Activated CD8-positive, alpha-beta memory T cell treated with anti-CD3 and anti-CD28 coated beads, Interleukin-2, amount 50 U/mL, for 1 hour (primary cell): ENCODE data around the gene DNM1L.

ENCODE experiments used
- DNase-seq: peaks from one replicate; pipeline ENCODE4 v3.0.0-alpha.2; 2020; ENCODE audit errors: extremely low read depth

Gene DNM1L

DNA sequence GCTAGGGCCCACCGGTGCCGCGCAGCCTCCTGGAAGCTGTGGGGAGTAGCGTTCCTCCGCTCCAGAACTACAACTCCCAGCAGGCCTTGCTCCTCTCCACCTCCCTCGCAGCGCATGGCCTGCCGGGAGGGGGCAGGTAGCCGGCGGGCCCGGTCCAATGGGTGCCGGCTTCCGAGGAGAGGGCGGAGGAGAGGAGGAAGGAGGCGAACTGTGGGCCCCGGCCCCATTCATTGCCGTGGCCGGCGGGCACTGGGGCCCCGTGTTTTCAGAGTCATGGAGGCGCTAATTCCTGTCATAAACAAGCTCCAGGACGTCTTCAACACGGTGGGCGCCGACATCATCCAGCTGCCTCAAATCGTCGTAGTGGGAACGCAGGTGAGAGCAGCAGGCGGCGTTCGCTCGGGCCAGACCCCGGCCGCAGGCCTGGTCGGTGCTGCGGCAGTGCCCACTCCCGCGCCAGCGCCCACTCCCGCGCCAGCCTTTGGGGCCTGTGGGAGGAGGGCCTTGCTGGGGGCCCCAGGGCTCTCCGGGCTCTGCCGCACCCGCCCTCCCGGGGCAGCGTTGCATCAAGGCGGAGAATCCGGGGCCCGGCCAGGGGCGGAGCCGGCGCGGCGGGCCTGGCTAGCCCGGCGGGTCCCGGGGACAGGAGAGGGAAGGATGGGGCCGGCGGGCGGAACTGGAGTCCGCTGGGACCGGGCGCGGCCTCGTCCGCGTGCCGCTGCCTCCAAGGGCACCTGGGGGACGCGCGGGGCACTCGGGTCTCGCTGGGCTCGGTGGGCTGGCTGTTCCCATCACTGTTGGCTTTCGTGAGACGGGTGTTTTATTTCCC lies at the start of gene DNM1L:
Gene DNM1L (plus strand): TSS at position 211 of the 829 bp plus-strand sequence. CDS start 63 bp downstream, at position 274.
- peak; percentile 77 for DNase-seq

DNA sequence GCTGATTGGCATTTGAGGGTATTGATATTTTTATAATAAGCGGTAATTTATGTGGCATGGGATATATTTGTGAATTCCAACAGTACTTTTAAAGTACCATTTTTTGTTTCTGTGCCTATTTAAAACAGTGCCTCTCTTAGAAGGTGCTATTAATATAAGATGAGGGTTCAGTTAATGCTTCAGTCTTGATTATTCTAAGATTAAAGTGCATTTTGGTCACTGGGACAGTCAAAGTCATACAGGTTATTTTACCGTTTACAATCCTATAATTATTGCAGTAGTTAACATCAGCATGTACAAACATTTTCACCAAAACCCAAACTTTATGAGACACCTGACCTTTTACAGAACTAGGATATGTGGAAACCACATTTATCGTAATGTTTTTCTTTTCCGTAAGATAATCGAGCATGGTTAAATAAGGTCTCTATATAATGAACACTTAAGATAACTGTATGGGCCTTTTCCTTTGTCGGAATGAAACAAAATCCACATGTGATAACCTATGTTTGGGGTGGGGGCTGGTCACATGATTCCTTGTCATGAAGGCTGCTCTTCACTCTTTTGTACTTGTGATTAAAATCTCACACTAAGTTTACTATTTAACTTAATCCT lies 37.7 kb upstream of the DNM1L start:
- DNase-seq = no peak

DNA sequence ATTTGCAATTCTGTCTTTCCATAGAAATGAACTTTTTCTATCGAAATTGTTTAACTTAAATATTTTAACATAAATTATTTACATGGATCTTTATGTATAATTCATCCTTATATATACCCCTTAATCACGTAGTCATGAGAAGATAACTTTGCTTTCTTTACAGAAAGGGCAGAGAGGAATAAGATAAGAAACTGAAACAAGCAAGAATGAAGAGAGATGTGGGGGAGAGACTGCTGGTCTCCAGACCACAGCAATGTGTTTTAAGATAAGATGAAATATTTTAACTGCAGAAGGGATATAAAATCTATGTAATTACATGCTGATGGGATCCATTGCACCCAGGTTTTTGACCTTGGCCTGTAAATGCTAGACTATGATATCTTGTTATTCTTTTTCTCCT lies 34.7 kb upstream of the DNM1L start:
- no peak for DNase-seq

DNA sequence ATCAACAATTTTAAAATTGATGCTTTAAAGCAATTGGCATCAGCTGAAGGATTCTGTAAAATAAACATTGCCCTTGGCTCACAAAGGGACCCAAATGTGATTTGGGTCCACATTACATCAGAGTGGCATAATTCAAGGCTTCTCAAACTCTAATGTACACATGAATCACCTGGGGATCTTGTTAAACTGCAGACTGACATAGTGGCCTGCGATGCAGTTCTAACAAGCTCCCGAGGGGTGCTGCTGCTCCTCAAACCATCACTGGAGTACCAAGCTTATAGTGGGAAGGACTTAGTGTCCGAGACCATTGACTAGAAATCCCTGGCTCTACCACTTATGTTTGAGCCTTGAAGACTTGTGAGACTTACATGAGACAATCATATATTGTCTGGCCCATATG lies 31.8 kb upstream of the DNM1L start:
- no peak for DNase-seq

DNA sequence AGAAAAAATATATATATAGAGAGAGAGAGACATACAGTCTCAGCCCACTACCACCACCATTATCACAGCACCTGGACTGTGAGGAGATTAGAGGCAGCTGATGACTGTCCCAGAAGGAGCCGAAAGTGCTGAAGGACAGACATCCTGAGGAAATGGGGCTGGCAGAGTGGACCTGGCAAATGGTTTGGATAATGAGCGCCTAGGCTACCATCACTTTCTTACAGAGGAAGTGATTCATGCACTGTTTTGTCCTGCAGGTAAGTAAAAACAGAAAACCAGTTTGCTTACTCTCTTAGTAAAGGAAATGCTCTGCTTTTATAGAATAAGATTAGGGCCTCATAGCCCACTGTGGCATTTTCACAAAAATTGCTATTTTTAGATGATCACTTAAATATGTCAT lies 28.6 kb upstream of the DNM1L start:
- no peak for DNase-seq

DNA sequence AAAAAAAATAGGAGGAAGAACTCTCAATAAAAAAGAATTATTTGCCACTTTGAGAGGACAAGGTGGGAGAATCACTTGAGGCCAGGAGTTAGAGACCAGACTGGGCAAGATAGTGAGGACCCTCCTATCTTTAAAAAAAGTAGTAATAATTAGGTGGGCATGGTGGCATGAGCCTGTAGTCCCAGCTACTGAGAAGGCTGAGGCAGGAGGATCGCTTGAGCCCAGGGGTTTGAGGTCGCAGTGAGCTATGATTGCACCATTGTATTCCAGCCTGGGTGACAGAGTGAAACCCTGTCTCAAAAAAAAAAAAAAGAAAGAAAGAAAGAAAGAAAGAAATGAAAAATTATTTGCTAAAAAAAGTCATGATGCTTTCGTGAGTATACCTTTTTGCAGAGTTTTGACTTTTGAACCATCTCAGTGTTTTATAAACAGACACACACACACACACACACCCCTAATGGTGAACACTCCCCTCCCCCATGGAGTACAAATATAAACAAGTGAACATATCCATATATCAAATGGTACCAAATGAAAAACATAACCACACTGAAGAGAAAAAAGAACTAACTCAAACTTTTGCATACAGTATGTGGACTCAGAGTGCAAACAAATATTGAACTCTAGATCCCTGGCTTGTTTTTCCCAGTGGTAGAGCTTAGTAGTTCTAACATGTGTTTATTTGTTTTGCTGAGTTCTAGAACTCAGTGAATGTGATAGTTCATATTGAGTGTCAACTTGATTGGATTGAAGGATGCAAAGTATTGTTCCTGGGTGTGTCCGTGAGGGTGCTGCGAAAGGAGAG lies 27.7 kb upstream of the DNM1L start:
- DNase-seq = no peak

DNA sequence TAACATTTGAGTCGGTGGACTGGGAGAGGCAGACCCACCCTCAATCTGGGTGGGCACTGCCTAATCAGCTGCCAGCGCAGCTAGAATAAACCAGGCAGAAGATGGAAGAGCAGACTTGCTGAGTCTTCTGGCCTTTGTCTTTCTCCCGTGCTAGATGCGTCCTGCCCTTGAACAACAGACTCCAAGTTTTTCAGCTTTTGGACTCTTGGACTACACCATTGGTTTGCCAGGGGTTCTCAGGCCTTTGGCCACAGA lies 27.2 kb upstream of the DNM1L start:
- no peak for DNase-seq

DNA sequence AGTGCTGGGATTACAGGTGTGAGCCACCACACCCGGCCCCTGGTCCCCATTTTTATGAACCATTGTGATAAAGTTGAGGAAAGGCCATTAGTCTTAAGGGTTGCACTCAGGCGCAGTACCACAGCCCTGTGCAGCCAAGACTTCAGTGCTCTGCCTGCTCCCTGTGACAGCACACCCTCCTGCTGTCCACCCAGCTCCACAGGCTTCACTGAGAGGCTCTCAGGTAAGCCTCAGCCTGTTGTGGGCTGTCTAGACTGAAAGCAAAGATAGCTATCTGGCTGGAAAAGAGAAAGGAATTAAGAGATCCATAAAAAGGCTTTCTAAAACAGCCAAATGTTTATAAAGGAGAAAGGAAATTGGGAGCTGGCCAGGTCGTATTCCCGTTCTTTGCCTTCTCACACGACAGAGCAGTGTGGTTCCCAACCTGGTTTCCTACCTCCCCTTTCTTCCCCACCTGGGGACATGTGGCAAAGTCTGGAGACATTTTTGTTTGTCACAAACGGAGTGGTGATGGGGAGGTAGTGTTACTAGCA lies 19.1 kb upstream of the DNM1L start:
- DNase-seq = no peak

DNA sequence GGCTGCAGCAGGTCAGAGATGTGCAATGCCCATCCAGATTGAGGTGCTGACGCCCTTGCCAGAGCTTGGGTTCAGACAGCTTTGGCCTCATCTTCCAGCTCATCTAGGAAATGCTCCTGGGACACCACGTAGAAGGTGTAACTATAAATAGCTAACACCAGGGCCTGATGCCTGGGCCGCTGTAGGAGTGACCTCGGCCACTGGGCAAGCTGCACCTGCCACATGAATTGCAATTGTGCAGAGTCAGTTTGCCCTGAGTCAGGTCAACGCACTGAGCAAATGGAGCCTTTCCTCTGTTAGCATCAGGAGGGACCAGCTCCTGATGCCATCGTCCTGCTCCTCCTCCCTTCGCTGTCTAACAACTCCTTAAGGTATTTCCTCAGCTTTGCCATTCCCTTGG lies 17.4 kb upstream of the DNM1L start:
- no peak for DNase-seq

DNA sequence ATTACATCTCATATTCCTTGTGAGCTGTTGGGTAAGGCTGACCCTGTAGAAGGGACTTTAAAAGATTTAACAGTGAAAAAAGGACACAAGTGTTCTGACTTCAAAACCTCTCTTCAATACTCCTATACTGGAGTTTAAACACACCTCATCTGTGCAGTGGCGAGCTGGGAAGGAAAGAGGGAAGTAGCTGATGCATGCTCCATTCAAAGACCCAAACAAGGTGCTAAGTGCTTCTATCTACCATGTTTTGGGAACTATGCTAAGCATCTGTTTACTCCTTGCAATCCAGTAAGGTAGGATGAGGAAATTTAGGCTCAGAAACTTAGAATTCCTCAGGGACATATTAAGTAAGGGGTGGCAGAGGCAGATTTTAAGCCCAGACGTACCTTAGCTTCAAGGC lies 16.4 kb upstream of the DNM1L start:
- DNase-seq = no peak

DNA sequence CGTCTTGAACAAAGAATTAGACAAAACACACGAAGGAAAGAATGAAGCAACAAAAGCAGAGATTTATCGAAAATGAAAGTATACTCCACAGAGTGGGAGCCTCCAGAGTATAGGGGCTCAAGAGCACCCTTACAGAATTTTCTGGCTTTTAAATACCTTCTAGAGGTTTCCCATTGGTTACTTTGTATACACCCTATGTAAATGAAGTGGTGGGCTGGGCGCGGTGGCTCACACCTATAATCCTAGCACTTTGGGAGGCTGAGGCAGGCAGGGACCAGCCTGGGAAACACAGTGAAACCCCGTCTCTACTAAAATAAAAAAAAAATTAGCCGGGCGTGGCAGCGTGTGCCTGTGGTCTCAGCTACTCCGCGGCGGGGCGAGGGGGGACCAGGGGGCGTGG lies 13.1 kb upstream of the DNM1L start:
- DNase-seq = no peak

DNA sequence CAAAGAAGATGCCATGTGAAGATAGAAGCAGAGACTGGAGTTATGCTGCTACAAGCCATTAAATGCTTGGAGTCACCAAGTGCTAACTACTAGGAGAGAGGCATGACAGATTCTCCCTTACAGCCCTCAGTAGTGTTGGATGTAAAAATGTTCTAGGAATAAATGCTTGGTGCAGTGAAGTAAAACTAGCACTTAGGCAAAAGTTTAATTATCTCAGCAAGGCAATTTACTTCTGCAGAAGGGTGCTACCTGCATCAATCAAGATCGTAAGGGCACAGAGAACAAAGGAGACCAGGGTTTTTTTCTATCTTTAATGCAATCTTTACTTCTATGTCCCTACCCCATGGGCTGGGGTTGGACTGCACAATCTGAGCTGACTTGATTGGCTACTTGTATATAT lies 9.5 kb upstream of the DNM1L start:
- DNase-seq = no peak

DNA sequence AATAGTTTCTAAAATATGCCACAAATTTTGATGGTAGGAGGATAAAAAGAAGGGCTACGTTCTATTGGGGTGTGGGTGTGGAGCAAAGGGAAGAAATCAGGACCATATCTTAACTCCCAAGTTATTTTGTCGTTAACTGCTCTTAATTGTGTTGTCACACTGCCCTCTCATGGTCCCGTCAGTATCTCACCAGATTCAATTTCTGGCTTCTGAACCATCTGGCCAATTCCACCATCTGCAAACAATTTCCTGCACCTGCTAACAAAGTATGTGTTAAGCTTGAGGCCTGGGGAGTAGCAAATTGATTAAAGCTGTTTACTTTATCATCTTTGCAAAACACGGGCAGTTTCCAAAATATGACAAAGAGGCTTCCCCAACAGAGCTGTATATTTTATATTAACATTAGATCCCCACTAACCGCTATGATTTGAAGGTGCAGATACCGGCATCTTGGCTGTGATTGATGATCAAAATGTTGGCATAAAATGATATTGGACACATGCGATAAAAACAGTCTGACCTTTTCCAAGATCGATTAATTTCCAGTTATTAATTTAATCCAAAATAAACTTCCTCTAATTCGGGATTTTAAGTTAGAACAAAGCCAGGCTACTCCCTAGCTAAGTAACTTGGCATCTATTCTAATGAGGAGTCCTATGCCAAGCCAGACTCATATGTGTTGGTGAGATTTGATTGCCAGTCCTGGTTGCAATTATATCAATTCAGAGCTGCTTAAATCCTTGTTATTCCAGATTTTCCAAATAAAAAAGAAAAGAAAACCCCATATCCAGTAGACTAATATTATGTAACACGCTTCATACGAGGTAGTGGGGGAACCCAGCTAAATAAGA lies 6.9 kb upstream of the DNM1L start:
- no peak for DNase-seq

DNA sequence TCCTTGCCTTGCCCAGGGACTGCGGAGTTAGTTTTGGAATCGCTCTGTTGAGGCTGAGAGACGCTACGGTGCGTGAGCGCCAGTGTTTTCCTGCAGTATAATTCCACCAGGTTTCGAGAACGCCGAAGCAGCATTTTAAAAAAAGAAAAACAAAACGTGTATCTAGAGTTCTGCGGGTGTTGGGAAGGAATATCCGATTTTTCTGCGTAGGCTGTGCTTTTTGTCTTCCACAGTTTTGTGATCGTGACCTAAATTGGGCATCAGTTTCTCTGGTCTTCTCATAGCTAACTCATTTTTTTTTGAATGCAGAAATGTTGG lies 778 bp downstream of the DNM1L start:
- no peak for DNase-seq

DNA sequence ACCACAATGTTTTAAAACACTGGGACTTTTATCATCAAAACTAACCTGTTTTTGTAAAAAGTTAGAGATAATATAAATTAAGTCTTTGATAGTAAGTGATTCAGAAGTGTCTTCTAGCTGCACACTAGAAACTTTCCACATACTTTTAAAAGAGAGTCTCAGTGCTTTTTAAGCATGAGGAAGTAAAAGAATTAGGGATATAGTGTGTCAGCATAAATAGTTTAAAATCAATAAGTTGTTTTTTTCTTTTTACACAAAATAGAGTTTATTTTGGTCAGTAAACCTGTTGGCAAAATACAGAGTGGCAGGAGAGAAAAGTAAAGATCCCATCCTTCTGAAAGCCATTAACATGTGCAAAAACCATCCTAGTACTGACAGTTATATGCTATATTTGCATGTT lies 1.7 kb downstream of the DNM1L start:
- DNase-seq = no peak

DNA sequence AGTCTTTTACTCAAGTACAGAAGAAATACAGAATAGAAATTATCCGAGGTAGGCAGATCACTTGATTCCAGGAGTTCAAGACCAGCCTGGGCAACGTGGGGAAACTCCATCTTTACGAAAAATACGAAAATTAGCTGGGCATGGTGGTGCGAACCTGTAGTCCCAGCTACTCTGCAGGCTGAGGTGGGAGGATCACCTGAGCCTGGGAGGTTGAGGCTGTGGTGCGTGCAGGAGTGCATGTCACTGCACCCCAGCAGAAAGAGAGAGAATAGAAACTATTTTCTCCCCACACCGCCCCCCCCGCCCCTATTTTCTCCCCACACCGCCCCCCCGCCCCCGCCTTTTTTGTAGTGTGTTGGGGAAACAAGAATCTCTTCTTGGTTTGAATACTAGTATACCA lies 2.2 kb downstream of the DNM1L start:
- no peak for DNase-seq

DNA sequence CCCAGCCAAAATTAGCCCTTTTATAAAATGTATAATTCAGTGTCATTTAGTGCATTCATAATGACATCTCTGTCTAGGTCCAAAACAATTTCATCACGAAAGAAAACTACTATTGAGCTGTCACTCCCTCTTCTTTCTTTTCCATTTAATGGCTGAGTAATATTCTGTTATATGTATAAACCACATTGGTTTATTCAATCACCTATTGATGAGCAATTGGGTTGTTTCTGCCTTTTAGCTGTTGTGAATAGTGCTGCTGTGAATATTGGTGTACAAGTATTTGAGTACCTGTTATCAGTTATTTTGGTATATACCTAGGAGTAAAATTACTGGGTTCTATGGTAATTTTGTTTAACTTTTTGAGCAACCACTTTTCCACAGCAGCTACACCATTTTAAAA lies 7.2 kb downstream of the DNM1L start:
- no peak for DNase-seq

DNA sequence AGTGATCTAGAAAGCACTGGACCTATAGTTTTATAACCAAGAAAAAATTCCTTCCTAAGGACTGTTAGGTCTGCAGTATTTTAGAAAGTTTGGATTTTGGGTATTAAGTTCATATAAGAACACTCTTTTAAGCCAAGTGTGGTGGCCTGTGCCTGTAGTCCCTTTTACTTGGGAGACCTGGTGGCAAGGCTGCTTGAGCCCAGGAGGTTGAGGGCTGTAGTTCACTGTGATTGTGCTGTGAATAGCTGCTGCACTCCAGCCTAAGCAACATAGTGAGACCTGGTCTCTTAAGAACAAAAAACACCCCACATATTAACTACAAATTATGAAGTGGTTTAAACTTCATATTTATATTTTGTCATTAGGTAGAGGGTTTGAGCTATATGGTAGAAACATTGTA lies 9.7 kb downstream of the DNM1L start:
- DNase-seq = no peak

DNA sequence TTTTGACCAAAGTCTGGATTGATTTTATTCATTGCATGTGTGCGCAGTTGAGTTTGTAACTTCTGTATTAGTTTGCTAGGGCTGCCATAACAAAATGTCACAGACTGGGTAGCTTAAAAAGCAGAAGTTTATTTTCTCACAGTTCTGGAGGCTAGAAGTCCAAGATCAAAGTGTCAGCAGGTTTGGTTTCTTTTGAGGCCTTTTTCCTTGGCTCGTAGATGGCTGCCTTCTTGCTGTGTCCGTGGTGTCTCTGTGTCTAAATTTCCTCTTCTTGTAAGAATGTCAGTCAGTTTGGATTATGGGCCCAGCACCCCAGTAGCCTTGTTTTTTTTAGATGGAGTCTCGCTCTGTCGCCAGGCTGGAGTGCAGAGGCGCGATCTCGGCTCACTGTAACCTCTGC lies 11.8 kb downstream of the DNM1L start:
- DNase-seq = no peak

DNA sequence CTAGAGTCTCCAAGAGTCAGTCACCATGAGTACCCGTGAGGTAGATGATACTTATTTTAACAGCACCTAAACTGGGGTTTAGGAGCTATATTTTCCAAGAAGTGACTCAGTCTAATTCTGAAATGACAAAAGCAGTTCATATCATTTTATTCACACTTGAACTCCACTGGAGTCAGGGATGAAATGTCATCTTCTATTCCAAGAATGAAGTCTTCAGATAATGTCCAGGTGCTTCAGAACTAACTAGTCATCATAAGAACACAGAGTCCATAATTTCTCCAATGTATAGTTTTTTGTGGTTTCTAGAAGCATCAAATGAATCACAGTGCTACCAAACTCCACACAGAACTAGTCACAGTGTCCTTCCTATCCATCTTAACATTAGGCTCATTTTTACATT lies 13.3 kb downstream of the DNM1L start:
- DNase-seq = no peak

DNA sequence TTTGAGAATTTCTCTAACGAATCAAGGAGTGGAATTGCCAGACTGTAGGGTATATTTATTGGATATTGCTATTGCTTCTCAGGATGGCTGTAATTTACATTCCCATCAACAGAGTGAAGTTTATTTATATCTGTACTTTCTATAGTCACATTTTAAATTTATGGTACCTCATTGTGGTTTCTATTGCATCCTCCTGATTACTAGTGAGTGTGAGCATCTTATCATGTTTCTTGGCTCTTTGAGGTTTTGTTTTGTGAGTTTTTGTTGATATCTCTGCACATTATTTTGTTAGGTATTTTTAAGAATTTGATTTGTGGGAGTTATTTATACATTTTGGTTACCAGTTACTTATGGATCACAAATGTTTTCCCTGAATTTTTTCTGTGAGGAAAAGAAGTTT lies 13.9 kb downstream of the DNM1L start:
- no peak for DNase-seq

DNA sequence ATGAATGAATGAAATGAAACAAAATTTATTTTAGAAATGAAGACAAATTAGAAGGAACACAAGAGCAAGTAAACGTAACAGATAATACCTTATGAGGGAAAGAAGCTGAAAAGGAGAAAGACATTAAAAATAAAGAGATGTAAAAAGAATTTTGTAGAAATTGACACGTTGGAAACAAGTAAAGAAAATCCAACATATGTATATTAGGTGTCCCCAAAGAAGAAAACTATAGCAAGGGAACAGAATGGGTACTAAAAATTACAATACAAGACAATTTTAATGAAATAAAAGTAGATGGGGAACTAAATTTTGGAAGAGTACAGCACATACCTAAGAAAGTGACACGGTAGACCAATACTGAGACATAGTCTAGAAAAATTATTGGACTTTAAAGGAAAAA lies 16.7 kb downstream of the DNM1L start:
- DNase-seq = no peak
